NCI-H774 (cell line): Measurements from ENCODE around the gene CCNL2.

Source experiments
- DNase-seq: peaks from one replicate; lab custom pipeline; 2025; lab: John Stamatoyannopoulos, UW

The CCNL2 gene

GRCh38 chr1:1356166-1356795 lies 42.9 kb downstream of the CCNL2 start:
- DNase-seq = no peak

- no peak for DNase-seq
Observed at GRCh38 chr1:1355416-1355815, 43.7 kb downstream of the CCNL2 start.

DNA sequence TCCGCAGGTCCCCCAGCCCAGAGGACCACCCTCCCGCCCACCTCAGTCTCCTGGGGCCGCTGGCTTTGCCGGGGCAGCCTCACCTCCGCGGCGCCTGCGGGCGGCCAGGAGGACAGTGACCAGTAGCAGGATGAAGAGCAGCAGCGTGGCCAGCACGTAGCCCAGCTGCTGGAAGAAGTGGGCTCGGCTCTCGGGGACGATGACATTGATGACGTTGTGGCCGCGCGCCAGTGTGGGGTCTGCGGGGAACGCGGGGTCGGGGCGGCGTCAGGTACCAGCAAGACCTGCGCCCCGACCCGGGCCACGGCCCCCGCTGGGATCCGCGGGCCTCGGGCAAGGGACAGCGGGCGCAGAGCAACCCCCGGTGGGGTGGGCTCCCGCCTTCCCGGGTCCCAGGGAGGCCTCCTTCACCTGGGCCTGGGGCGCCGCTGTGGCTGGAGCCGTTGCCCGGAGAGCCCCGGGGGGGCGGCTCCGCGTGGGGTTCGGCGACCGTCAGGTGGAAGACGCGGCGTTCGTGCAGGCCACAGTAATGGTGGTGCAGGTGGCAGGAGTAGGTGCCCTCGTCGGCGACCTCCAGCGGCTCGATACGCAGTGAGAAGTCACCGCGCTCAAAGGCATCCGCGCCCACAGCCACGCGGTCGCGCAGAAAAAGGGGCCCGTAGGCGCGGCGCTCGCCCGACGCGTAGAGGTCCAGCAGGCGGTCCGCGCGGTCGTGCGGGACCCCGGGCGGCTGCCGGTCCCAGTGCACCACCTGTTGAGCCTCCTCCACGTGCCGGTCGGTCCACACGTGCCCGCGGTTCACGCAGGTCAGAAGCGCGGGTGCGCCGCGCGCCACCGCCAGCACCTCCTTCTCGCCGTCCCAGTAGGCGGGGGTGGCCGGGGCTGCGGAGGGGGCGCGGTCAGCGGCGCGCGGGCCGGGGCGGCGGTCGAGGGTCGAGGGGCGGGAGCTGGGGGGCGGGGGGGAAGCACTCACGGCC lies 44.6 kb downstream of the CCNL2 start:
- no peak for DNase-seq

DNA sequence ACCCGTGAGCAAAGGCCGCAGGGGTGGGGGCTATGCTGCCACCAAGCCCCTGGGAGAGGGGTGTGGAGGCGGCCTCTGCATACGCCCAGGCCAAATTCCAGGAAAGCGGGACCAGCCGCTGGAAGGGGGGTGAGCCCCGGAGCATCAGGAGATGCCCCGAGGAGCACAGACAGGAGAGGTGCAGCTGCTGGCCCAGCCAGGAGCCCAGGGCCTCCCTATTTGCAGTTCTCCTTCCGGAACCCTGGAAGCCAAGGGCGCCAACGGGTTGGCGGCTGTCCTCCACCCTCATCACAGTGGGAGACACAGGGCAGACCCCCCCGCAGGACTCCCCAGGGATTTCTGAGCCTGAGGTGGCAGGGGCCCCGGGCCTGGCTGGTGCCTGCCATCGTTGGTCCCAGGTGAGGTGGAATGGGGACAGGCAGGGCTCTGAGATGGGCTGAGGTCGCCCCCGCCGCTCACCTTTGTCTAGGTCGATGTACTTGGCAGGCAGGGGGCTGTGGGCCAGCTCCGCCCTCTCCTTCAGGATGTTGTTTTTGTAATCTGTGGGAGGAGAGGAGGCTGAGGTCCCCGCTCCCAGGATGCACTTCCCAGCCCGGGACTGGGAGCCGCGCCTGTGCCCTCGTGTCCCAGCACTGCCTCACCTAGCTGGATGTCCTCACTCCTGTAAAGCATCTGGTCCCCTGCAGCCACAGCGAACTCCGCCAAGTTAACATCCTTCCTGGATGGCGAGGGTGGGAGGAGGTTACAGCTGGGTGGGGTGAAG lies 45.6 kb downstream of the CCNL2 start:
- no peak for DNase-seq

DNA sequence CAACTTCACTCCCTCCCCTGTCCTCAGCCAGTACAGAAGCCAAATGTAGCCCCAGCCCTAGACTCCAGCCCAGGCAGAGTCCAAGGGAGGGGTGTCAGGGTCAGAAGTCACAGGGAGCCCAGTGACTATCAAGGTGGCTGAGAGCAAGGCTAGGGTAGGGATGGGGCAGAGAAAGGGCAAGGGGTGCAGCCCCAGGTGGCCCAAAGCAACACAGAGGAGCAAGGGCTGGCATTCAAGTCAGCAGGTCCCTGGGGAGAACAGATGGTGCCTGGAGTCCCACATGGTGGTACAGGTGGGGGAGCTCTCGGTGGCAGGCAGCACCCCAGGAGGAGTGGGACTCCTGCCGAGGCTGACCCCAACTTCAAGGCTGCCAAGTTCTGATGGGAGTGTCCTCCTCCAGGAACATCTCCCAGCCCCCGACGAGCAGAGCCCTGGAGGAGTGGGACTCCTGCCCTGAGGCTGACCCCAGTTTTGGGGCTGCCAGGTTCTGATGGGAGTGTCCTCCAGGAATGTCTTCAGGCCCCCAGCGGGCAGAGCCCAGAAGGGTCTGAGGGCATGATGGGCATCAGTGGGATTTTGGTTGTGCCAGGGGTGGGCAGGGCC lies 46.2 kb downstream of the CCNL2 start:
- DNase-seq = no peak

- DNase-seq = no peak
Observed at GRCh38 chr1:1351511-1352427, 47.4 kb downstream of the CCNL2 start.

- peak; percentile 32 for DNase-seq
Observed at GRCh38 chr1:1349256-1350012, 49.7 kb downstream of the CCNL2 start, which contains the start of gene DVL1. DVL1 (minus strand) TSS chr1:1349418; CDS start chr1:1349065, 353 bp downstream.

DNA sequence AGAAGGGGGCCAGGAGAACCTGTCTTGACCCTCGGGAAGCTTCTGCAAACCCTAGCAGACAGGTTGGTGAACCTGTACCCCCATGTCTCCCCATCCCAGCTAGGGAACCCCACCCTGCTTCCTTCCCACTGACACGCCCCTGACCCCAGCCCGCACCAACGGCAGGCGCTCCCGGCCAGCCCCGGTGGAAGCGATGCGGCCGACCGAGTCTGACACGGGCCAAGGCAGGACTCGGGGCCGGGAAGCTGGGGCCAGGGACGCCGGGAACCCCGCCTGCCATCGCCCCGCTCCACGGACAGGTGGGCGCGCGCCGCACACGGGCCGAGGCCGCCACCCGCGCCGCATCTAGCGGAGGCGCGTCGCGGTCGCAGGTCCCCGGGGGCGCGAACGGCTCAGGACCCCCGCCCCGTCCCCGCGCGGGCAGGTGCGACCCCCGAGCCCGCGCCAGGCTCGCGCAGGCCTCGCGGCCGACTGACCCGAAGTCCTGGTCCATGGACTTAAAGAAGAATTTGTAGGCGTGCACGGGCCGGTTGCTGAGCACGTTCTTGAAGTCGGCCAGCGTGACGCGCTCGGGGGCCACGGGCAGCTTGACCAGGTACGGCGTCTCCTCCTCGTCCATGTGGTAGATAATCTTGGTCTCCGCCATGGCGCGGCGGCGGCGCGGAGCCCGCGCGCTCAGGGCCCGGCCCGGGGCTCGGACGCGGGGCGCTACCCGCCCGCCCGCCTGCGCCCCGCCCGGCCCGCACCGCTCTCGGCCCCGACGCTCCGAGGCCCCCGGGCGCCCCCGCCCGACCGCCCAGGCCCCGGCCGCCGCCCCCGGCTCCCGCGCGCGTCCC lies 50.5 kb downstream of the CCNL2 start:
- DNase-seq = no peak

DNA sequence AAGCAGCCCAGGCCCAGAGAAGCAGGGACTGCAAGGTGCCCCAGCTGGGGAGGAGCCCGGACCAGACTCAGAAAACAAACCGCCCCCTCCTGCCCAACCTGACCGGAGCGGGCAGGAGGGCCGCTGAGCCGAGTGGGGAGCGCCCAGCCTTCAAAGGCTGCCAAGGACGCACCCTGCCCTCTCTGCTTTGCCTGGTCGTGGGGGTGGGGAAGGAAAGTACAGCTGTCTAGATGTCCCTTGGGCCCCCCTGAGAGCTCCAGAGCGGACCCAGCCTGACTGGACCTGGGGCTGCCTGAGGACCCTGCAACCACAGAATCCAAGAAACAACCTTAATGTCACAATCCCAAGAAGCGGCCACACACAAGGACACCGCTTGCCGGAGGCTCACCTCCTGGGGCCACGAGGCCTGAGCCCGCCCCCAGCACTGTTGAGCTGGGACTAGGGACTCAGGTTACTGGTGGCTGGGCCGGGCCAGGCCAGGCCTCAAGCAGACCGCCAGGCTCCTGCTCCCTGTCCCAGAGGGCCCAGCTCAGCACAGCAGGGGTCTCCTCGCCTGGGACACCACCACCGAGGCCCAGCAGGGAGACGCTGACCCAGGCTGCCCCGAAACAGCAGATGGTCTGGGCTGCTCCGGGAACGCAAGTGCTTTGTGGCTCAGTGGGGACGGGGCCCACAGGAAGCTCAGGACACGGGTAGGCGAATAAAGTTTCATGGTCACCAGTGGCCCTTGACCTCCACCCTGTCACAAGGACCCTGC lies 51.3 kb downstream of the CCNL2 start:
- no peak for DNase-seq

DNA sequence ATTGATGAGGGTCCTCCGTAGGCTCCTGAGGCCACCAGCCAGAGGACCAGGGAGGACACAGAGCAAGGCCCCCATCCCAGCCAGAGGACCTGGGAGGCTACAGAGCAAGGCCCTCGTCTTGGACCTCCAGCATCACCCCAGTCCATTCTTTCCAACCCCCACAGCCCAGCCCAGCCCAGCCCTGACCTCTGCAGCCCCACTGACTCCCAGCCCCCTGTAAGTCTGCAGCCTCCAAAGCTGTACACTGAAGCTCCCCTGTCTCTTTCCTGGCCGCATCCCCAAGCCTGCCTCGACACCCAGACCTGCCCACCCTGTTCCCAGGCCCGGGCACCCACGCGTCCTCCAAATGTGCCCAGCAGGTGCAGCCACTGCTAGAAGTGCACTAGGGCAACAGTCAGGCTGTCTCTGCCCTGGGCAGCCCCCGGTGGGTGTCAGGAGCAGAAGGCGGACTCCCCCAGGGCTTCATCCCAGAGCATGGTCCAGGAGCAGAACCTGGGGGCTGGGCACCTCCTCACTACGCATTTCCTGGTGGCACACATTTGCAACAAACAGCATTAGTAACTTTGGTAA lies 52.0 kb downstream of the CCNL2 start:
- DNase-seq = no peak

DNA sequence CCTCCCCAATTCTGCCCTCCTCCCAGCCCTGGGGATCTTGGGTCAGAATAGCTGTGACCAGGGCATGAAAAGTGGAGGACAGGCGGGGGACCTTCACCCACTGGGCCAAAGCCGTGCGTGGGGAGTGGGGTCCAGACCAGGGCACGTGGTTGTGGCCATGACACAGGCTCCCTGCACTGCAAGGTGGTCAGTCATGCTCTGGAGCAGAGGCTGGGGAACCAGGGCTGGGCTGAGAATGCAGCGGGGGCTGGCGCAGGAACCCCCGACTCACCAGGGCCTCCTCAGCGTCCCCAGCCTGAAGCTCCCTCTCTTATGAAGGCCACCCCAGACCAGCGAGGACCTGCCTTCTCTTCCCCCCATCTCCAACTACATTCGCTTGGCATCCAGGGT lies 52.6 kb downstream of the CCNL2 start:
- no peak for DNase-seq

- no peak for DNase-seq
Observed at GRCh38 chr1:1345860-1346500, 53.2 kb downstream of the CCNL2 start.

DNA sequence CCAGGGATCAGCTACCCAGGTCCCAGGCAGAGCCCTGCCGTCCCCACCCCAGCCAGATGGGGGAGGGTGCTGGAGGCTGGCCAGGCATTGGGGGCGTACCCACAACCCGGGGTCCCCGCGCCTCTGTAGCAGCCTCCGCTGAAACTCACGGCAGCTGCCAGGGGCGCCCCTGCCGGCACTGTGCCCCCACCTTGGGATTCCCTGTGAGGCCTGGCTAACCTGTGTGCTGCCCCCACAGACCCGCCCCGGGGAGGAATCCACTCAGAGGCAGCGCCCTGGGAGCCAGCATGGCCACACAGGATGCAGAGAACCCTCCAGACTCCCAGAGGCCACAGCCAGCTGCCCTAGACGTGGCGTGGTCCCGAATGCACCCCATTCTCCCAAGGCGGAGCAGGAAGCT lies 53.8 kb downstream of the CCNL2 start:
- DNase-seq = no peak

DNA sequence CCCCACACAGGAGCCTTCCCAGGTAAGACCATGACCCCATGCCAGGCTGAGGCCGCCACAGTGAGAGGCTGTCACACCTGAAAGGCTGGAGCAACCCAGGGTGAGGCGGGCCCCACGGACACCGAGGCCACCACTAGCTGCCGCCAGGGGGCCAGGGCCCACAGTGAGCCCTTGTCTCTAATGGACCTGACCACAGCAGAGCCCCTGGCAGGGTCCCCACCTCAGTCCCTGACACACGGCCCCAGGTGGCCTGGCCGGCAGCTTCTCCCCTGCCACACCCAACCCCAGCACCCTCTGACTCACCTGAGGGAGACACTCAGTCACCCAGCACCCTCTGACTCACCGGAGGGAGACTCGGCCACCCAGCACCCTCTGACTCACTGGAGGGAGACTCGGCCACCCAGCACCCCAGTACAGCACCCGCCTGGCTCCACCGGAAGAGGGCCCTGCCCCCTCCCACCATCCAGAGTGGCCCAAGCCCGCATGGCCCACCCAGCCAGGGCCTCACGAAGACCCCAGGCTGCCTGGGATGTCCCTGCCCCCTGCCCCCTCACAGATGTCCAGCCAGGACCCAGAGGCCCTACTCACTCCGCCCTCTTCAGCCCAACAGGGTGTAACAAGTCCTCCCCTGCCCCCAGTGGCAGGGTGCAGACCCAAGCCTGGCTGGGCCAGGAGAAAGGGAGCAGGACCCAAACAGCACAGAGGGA lies 54.3 kb downstream of the CCNL2 start:
- no peak for DNase-seq

DNA sequence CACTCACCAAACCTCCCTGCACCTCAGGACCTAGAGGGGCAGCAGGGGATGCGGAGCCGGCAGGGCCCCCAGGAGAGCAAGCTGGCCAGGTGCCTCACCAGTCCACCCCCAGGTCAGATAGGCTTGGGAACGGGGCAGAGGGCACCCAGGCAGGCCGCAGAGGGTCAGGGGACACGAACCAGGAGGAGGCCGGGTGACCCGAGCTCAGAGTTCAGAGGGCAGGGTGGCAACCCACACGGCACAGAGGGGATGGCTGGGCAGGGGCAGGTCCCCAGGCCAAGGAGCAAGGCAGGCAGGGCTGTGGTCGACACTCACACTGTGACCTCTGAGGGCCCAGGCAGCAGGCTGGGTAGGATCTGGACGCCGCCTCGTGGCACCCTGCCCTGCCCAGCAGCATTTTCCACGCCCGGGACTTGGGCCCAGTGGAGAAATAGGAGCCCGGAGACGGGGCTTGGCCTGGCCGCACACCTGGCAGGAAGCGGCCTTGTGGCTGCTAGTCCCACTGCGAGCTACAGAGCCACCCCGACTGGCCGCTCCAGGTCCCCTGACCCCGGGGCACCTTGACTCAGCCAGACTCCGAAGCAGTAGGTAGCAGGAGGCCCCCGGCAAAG lies 55.2 kb downstream of the CCNL2 start:
- no peak for DNase-seq

- no peak for DNase-seq
Observed at GRCh38 chr1:1342584-1343115, 56.5 kb downstream of the CCNL2 start.
